Stimulated activated naive CD8-positive, alpha-beta T cell treated with anti-CD3 and anti-CD28 coated beads, Interleukin-15, Interleukin-2, amounts not matched to agents 100 ng/mL and 50 ng/mL, for 24 hours (primary cell): ENCODE data around the gene PPFIA1.
"Not testable (repeated sequence)": the region's sequence is repeated elsewhere in the genome, so short reads cannot be mapped to it uniquely, and the experiment has no call there.

Source experiments
- H3K27ac Mint-ChIP-seq: one replicate; pipeline ENCODE4 v1.8.0; 2021; ENCODE audit warnings: mild to moderate bottlenecking, mixed read lengths
- H3K27me3 Mint-ChIP-seq: one replicate; pipeline ENCODE4 v1.8.0; 2021; ENCODE audit warnings: mixed read lengths
- H3K36me3 Mint-ChIP-seq: one replicate; pipeline ENCODE4 v1.8.0; 2021; ENCODE audit warnings: low read depth, mixed read lengths
- H3K4me1 Mint-ChIP-seq: one replicate; pipeline ENCODE4 v1.8.0; 2021; ENCODE audit warnings: low read depth, mixed read lengths
- H3K4me3 Mint-ChIP-seq: one replicate; pipeline ENCODE4 v1.8.0; 2021; ENCODE audit warnings: mild to moderate bottlenecking, mixed read lengths
- H3K9me3 Mint-ChIP-seq: one replicate; pipeline ENCODE4 v1.8.0; 2021; ENCODE audit warnings: mixed read lengths

Gene PPFIA1

GRCh38 chr11:70405679-70406395 is 135.3 kb downstream of the PPFIA1 start:
- peaks cover 24% of the 10 kb centered on the region for H3K36me3 Mint-ChIP-seq
- H3K4me3 Mint-ChIP-seq = no peak overlapping the region
- H3K9me3 Mint-ChIP-seq = no peaks in the 10 kb centered on the region
- H3K27me3 Mint-ChIP-seq = peaks cover 17% of the 10 kb centered on the region
- H3K4me1 Mint-ChIP-seq = peaks cover 18% of the 10 kb centered on the region
- no peak overlapping the region for H3K27ac Mint-ChIP-seq

- Mint-ChIP-seq H3K27ac (no peak overlapping the region), H3K27me3 (peaks cover 22% of the 10 kb centered on the region), H3K9me3 (no peaks in the 10 kb centered on the region), H3K36me3 (peaks cover 36% of the 10 kb centered on the region), H3K4me1 (peaks cover 14% of the 10 kb centered on the region), H3K4me3 (no peak overlapping the region)
Observed at GRCh38 chr11:70407121-70407520, 136.6 kb downstream of the PPFIA1 start.

GRCh38 chr11:70407814-70408213 is 137.3 kb downstream of the PPFIA1 start:
- no peak overlapping the region for H3K27ac Mint-ChIP-seq
- H3K27me3 Mint-ChIP-seq = peaks cover 24% of the 10 kb centered on the region
- peaks cover 43% of the 10 kb centered on the region for H3K36me3 Mint-ChIP-seq
- H3K4me3 Mint-ChIP-seq = no peak overlapping the region
- H3K9me3 Mint-ChIP-seq = no peaks in the 10 kb centered on the region
- H3K4me1 Mint-ChIP-seq = peaks cover 7% of the 10 kb centered on the region

GRCh38 chr11:70408326-70408725 is 137.8 kb downstream of the PPFIA1 start:
- not testable (repeated sequence) for H3K27ac Mint-ChIP-seq, H3K9me3 Mint-ChIP-seq, H3K4me3 Mint-ChIP-seq, H3K4me1 Mint-ChIP-seq
- H3K36me3 Mint-ChIP-seq = peaks cover 48% of the 10 kb centered on the region
- peaks cover 24% of the 10 kb centered on the region for H3K27me3 Mint-ChIP-seq

GRCh38 chr11:70409437-70409836 is 138.9 kb downstream of the PPFIA1 start:
- Mint-ChIP-seq H3K4me1 (no peaks in the 10 kb centered on the region), H3K36me3 (peaks cover 48% of the 10 kb centered on the region), H3K4me3 (no peak overlapping the region), H3K27ac (no peak overlapping the region), H3K9me3 (no peaks in the 10 kb centered on the region), H3K27me3 (peaks cover 26% of the 10 kb centered on the region)

- H3K4me1 Mint-ChIP-seq = no peaks in the 10 kb centered on the region
- peaks cover 28% of the 10 kb centered on the region for H3K27me3 Mint-ChIP-seq
- peaks cover 49% of the 10 kb centered on the region for H3K36me3 Mint-ChIP-seq
- H3K4me3 Mint-ChIP-seq = no peak overlapping the region
- H3K9me3 Mint-ChIP-seq = no peaks in the 10 kb centered on the region
- no peak overlapping the region for H3K27ac Mint-ChIP-seq
Observed at GRCh38 chr11:70409871-70410270, 139.4 kb downstream of the PPFIA1 start.

GRCh38 chr11:70410276-70411205 is 140.1 kb downstream of the PPFIA1 start:
- peaks cover 55% of the 10 kb centered on the region for H3K36me3 Mint-ChIP-seq
- no peak overlapping the region for H3K27ac Mint-ChIP-seq
- no peak overlapping the region for H3K4me3 Mint-ChIP-seq
- no peaks in the 10 kb centered on the region for H3K9me3 Mint-ChIP-seq
- H3K4me1 Mint-ChIP-seq = peaks cover 5% of the 10 kb centered on the region
- H3K27me3 Mint-ChIP-seq = peaks cover 31% of the 10 kb centered on the region

GRCh38 chr11:70411713-70412452 is 141.4 kb downstream of the PPFIA1 start:
- peaks cover 68% of the 10 kb centered on the region for H3K36me3 Mint-ChIP-seq
- H3K9me3 Mint-ChIP-seq = no peaks in the 10 kb centered on the region
- no peak overlapping the region for H3K4me3 Mint-ChIP-seq
- peaks cover 38% of the 10 kb centered on the region for H3K27me3 Mint-ChIP-seq
- H3K4me1 Mint-ChIP-seq = peaks cover 11% of the 10 kb centered on the region
- no peak overlapping the region for H3K27ac Mint-ChIP-seq

- Mint-ChIP-seq H3K36me3 (peaks cover 64% of the 10 kb centered on the region), H3K4me1 (peaks cover 11% of the 10 kb centered on the region), H3K9me3 (no peaks in the 10 kb centered on the region), H3K27me3 (peaks cover 29% of the 10 kb centered on the region), H3K27ac (no peak overlapping the region), H3K4me3 (no peak overlapping the region)
Observed at GRCh38 chr11:70413151-70413550, 142.7 kb downstream of the PPFIA1 start.

GRCh38 chr11:70414341-70415100 is 144.0 kb downstream of the PPFIA1 start:
- Mint-ChIP-seq H3K4me1 (peaks cover 11% of the 10 kb centered on the region), H3K27ac (no peak overlapping the region), H3K9me3 (no peaks in the 10 kb centered on the region), H3K27me3 (peaks cover 29% of the 10 kb centered on the region), H3K4me3 (no peak overlapping the region), H3K36me3 (peaks cover 59% of the 10 kb centered on the region)

GRCh38 chr11:70415191-70415590 is 144.7 kb downstream of the PPFIA1 start:
- Mint-ChIP-seq H3K9me3 (no peaks in the 10 kb centered on the region), H3K4me3 (no peak overlapping the region), H3K27me3 (peaks cover 32% of the 10 kb centered on the region), H3K27ac (peak overlapping the region; percentile 45), H3K4me1 (peaks cover 11% of the 10 kb centered on the region), H3K36me3 (peaks cover 62% of the 10 kb centered on the region)

- Mint-ChIP-seq H3K27ac (peak overlapping the region; percentile 52), H3K36me3 (peaks cover 58% of the 10 kb centered on the region), H3K4me3 (no peak overlapping the region), H3K27me3 (peaks cover 28% of the 10 kb centered on the region), H3K9me3 (no peaks in the 10 kb centered on the region), H3K4me1 (peaks cover 11% of the 10 kb centered on the region)
Observed at GRCh38 chr11:70415642-70416395, 145.3 kb downstream of the PPFIA1 start.

GRCh38 chr11:70416881-70417280 is 146.4 kb downstream of the PPFIA1 start:
- Mint-ChIP-seq H3K27ac (no peak overlapping the region), H3K27me3 (peaks cover 24% of the 10 kb centered on the region), H3K9me3 (no peaks in the 10 kb centered on the region), H3K36me3 (peaks cover 56% of the 10 kb centered on the region), H3K4me3 (no peak overlapping the region), H3K4me1 (peaks cover 11% of the 10 kb centered on the region)

- Mint-ChIP-seq H3K27me3 (peaks cover 20% of the 10 kb centered on the region), H3K4me3 (no peak overlapping the region), H3K4me1 (peaks cover 11% of the 10 kb centered on the region), H3K27ac (no peak overlapping the region), H3K36me3 (peaks cover 47% of the 10 kb centered on the region), H3K9me3 (no peaks in the 10 kb centered on the region)
Observed at GRCh38 chr11:70418130-70418529, 147.6 kb downstream of the PPFIA1 start.
